Ishikawa (cell line): ENCODE data around the gene MYDGF.

ENCODE experiments used
- CEBPB ChIP-seq: IDR thresholded peaks from 2 replicates; pipeline ENCODE4 v1.6.1; 2012
- CREB1 ChIP-seq: IDR thresholded peaks from 2 replicates; pipeline ENCODE4 v1.6.1; 2012; ENCODE audit warnings: low read depth
- EGR1 ChIP-seq: IDR thresholded peaks from 2 replicates; pipeline ENCODE4 v1.6.1; 2012
- EP300 ChIP-seq: IDR thresholded peaks from 2 replicates; pipeline ENCODE4 v1.6.1; 2012; ENCODE audit warnings: borderline replicate concordance
- FOXM1 ChIP-seq: IDR thresholded peaks from 2 replicates; pipeline ENCODE4 v1.6.1; 2012; ENCODE audit warnings: low read depth, borderline replicate concordance
- MAX ChIP-seq: IDR thresholded peaks from 2 replicates; pipeline ENCODE4 v1.6.1; 2012
- NFIC ChIP-seq: IDR thresholded peaks from 2 replicates; pipeline ENCODE4 v1.6.1; 2012
- RAD21 ChIP-seq: IDR thresholded peaks from 2 replicates; pipeline ENCODE4 v1.6.1; 2012; ENCODE audit warnings: low read depth
- REST ChIP-seq: IDR thresholded peaks from 2 replicates; pipeline ENCODE4 v1.6.1; 2012; ENCODE audit warnings: low read depth, mild to moderate bottlenecking
- TAF1 ChIP-seq: IDR thresholded peaks from 2 replicates; pipeline ENCODE4 v1.6.1; 2012; ENCODE audit warnings: low read depth, mild to moderate bottlenecking
- TCF12 ChIP-seq: IDR thresholded peaks from 2 replicates; pipeline ENCODE4 v1.6.1; 2012; ENCODE audit warnings: low read depth
- TEAD4 ChIP-seq: IDR thresholded peaks from 2 replicates; pipeline ENCODE4 v1.6.1; 2012
- YY1 ChIP-seq: IDR thresholded peaks from 2 replicates; pipeline ENCODE4 v1.6.1; 2012; ENCODE audit warnings: low read depth
- ZBTB7A ChIP-seq: IDR thresholded peaks from 2 replicates; pipeline ENCODE4 v1.6.1; 2012; ENCODE audit warnings: low read depth
- TF ChIP-seq, protein P1 (sequence below): IDR thresholded peaks from 2 replicates; pipeline ENCODE4 v1.6.1; 2012

Gene MYDGF

DNA sequence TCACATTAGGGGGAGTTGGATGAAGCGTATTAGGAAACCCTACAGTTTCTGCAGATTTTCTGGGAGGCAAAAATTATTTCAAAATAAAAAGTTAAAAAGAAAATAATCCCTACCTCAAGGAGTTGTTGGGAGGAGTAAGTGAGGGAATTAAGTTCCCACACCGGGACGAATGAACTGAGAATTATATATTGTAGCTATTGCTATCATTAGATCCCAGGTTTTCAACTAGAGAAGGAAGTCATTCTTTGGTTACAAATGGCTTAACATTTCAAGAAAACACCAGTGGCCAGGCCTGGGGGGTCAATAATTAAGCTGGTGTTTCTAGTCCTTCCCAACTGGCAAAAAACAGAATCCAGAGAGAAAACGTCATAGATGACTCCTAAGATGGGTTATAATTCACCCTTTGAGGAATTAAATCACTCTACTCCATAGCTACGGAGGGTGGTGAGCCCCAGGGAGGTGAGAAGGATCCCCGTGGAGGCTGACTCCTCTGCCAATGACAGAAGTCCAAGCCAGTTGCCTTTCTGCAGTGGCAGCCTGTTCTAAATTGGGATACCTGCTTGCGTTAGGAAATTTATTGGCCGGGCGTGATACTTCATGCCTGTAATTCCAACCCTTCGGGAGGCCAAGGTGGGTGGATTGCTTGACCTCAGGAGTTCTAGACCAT, 1.2 kb upstream of the MYDGF start:
- TF ChIP-seq FOXM1 = no peak
- no peak for TF ChIP-seq TCF12
- no peak for TF ChIP-seq EP300

DNA sequence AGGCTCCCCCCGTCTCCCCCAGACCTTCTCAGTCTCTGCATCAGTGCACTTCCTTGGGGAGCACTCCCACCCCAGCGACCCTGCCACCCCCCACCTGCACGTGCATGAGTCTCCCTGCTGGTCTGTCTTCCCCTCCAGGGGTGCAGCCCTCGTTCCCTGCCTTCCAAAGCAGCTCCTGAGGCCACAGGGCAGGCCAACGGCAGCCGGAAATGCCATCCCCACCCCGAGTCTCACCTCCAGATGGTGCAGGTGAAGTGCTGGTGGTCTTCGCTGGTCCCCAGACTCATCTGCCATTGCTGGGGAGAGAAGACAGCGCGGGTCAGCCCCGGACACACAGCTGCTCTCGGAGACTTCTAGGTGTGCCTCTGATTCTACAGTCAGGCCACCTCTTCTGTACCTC, 5.5 kb downstream of the MYDGF start:
- TF ChIP-seq NFIC (no peak), EGR1 (no peak), TAF1 (no peak), YY1 (no peak), ZBTB7A (no peak), TCF12 (no peak), CEBPB (no peak), EP300 (no peak), FOXM1 (no peak), CREB1 (no peak), MAX (no peak), REST (no peak), RAD21 (no peak), TEAD4 (no peak)
- TF ChIP-seq, protein P1, sequence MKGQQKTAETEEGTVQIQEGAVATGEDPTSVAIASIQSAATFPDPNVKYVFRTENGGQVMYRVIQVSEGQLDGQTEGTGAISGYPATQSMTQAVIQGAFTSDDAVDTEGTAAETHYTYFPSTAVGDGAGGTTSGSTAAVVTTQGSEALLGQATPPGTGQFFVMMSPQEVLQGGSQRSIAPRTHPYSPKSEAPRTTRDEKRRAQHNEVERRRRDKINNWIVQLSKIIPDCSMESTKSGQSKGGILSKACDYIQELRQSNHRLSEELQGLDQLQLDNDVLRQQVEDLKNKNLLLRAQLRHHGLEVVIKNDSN = no peak

GRCh38 chr19:4662812-4663211, 7.3 kb downstream of the MYDGF start:
- no peak for TF ChIP-seq EP300
- TF ChIP-seq MAX = no peak
- no peak for TF ChIP-seq TCF12
- no peak for TF ChIP-seq RAD21
- TF ChIP-seq CEBPB = no peak
- TF ChIP-seq ZBTB7A = no peak
- no peak for TF ChIP-seq YY1
- no peak for TF ChIP-seq NFIC
- TF ChIP-seq EGR1 = no peak
- TF ChIP-seq, protein P1 = no peak

DNA sequence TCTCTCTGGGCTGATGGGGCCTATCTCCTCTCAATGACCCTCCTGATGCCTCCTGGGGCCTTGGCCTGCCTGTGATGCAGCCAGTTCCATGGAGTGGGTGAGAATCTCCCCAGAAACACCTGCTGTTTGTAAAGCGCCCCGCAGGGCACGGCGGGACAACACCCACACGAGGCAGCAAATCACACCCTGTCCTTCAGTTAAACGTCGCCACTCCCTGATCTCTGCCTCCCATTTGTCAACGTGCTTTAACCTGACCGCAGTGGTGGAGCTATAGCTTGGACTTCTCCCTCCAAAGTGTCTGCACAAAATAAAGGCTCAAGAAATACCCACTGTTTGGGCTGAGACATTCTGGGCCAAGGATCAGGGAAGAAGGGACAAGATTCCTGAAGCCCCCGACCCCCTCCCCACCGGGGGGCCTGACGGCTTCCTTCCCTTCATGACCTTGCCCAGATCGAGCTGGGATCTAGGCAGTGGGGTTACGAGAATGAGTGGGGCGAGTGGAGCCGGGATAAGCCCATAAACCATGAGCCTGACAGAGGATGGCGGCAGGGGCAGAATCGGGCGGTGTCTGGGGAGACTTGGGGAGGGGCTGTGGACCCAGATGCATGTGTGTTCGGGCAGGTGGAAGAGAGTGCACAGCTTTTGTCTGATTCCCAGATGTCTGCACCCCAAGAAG, 8.0 kb downstream of the MYDGF start:
- no peak for TF ChIP-seq TAF1
- TF ChIP-seq, protein P1 = no peak
- no peak for TF ChIP-seq YY1
- TF ChIP-seq CEBPB = no peak
- TF ChIP-seq EGR1 = no peak
- TF ChIP-seq TEAD4 = no peak
- no peak for TF ChIP-seq FOXM1
- TF ChIP-seq MAX = no peak
- no peak for TF ChIP-seq TCF12
- no peak for TF ChIP-seq CREB1
- no peak for TF ChIP-seq ZBTB7A
- TF ChIP-seq NFIC = no peak
- TF ChIP-seq RAD21 = no peak

GRCh38 chr19:4660993-4661392, 9.1 kb downstream of the MYDGF start:
- TF ChIP-seq TEAD4 (no peak), TCF12 (no peak), FOXM1 (no peak), MAX (no peak), CREB1 (no peak), EP300 (no peak), CEBPB (no peak), RAD21 (no peak), TAF1 (no peak)
- TF ChIP-seq, protein P1 = no peak

DNA sequence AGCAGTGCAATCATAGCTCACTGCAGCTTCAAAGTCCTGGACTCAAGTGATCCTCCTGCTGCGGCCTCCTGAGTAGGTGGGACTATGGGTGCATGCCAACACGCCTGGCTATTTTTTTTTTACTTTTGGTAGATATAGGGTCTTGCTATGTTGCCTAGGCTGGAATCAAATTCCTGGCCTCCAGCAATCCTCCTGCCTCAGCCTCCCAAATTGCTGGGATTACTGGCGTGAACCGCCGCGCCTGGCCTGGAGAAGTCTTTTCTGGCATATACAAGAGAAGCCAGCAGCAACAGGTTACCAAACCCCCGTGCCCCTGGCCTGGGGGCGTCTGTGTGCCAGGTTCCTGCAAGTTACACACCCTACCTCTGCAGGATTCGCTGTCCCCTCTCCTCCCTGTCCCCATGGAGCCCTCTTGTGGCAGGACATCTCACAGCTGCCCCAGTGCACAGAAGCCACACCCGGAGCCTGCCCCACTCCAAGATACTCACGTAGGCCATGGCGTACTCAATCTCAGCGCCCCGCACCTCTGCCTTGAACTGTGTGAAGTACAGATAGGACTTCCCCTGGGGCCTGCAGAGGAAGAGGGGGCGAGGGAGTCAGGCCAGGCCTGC, 9.9 kb downstream of the MYDGF start:
- peak; percentile 39; the same call in 1 of the 2 replicates for TF ChIP-seq RAD21
- no peak for TF ChIP-seq ZBTB7A
- no peak for TF ChIP-seq TEAD4
